IMR-90 (cell line): ENCODE data around the gene SERPINH1.

Experiments
- CEBPB ChIP-seq: IDR thresholded peaks from 2 replicates; pipeline ENCODE4 v1.6.1; 2012; ENCODE audit warnings: low read depth, low read length, improper control_type of control experiment
- CHD1 ChIP-seq: IDR thresholded peaks from 2 replicates; pipeline ENCODE4 v1.6.1; 2012; ENCODE audit warnings: low read depth, low read length, improper control_type of control experiment
- CTCF ChIP-seq: conservative IDR thresholded peaks from 2 replicates; pipeline ENCODE4 v1.5.1; 2012; ENCODE audit warnings: mild to moderate bottlenecking, low read depth, low read length, improper control_type of control experiment
- FOS ChIP-seq: fragments of 150-350 bp; IDR thresholded peaks from 2 replicates; pipeline ENCODE4 v1.6.1; 2016; ENCODE audit warnings: low read depth, low read length
- MAFK ChIP-seq: IDR thresholded peaks from 2 replicates; pipeline ENCODE4 v1.6.1; 2012; ENCODE audit warnings: low read depth, low read length, improper control_type of control experiment
- MAZ ChIP-seq: IDR thresholded peaks from 2 replicates; pipeline ENCODE4 v1.6.1; 2012; ENCODE audit warnings: low read depth, mild to moderate bottlenecking, low read length, improper control_type of control experiment, moderate library complexity, borderline replicate concordance
- MXI1 ChIP-seq: IDR thresholded peaks from 2 replicates; pipeline ENCODE4 v1.6.1; 2012; ENCODE audit warnings: low read depth, mild to moderate bottlenecking, low read length, moderate library complexity, borderline replicate concordance
- NFE2L2 ChIP-seq: fragments of 150-350 bp; IDR thresholded peaks from 2 replicates; pipeline ENCODE4 v1.6.1; 2016; ENCODE audit warnings: low read depth, mild to moderate bottlenecking, low read length
- POLR2A ChIP-seq: IDR thresholded peaks from 2 replicates; pipeline ENCODE4 v1.6.1; 2012; ENCODE audit warnings: mild to moderate bottlenecking, low read depth, low read length
- RAD21 ChIP-seq: IDR thresholded peaks from 2 replicates; pipeline ENCODE4 v1.6.1; 2012; ENCODE audit warnings: low read length, improper control_type of control experiment
- RCOR1 ChIP-seq: IDR thresholded peaks from 2 replicates; pipeline ENCODE4 v1.6.1; 2012; ENCODE audit warnings: mild to moderate bottlenecking, low read length, improper control_type of control experiment; ENCODE audit not compliant: insufficient replicate concordance
- RFX5 ChIP-seq: IDR thresholded peaks from 2 replicates; pipeline ENCODE4 v1.8.0; 2012; ENCODE audit warnings: low read depth, mild to moderate bottlenecking, low read length, moderate library complexity
- SMC3 ChIP-seq: fragments of 150-350 bp; IDR thresholded peaks from 2 replicates; pipeline ENCODE4 v1.6.1; 2016; ENCODE audit warnings: low read depth, mild to moderate bottlenecking, antibody characterized with exemption, low read length, moderate library complexity
- USF2 ChIP-seq: fragments of 150-350 bp; IDR thresholded peaks from 2 replicates; pipeline ENCODE4 v1.6.1; 2017; ENCODE audit warnings: mild to moderate bottlenecking, antibody characterized with exemption, low read length, low read depth

- no peak for TF ChIP-seq CTCF
- no peak for TF ChIP-seq RAD21
- no peak for TF ChIP-seq MAZ
- no peak for TF ChIP-seq FOS
- no peak for TF ChIP-seq POLR2A
- no peak for TF ChIP-seq NFE2L2
- no peak for TF ChIP-seq MAFK
- no peak for TF ChIP-seq SMC3
- no peak for TF ChIP-seq CHD1
- peak; percentile 99 for TF ChIP-seq RCOR1
- TF ChIP-seq RFX5, result no peak
- TF ChIP-seq USF2, result 0 out of 2 replicates have a peak, but pooled peaks have one; percentile 42
- no peak for TF ChIP-seq MXI1
- no peak for TF ChIP-seq CEBPB
Observed at GRCh38 chr11:75513250-75513649, 48.8 kb upstream of the SERPINH1 start.
